Fibroblast of lung (primary cell): ENCODE data around the gene MACC1. TPM values are rescaled to one million over a fixed set of nuclear protein-coding genes. Genes with fewer than 3 reads are reported as not detected.

Experiments used
- DNase-seq, 2 donors: peaks; one replicate each; pipeline versions ENCODE4 v3.0.0 to v3.0.0-alpha.2; 2010; ENCODE audit warnings: low read depth in 2 of 2
- H2AFZ ChIP-seq: 2 replicates; pipeline ENCODE4 v1.5.1; 2012; ENCODE audit warnings: low read length, control low read depth, inconsistent platforms
- H3K27ac ChIP-seq: 2 replicates; pipeline ENCODE4 v1.5.1; 2011; ENCODE audit warnings: low read length, control low read depth; ENCODE audit not compliant: insufficient read depth
- H3K27me3 ChIP-seq: 2 replicates; pipeline ENCODE4 v1.5.1; 2011; ENCODE audit warnings: mild to moderate bottlenecking, low read length; ENCODE audit not compliant: control insufficient read depth, insufficient read depth
- H3K36me3 ChIP-seq: 2 replicates; pipeline ENCODE4 v1.5.1; 2011; ENCODE audit warnings: low read length; ENCODE audit not compliant: control insufficient read depth, insufficient read depth
- H3K4me1 ChIP-seq: 2 replicates; pipeline ENCODE4 v1.5.1; 2011; ENCODE audit warnings: low read length; ENCODE audit not compliant: control insufficient read depth, insufficient read depth; ENCODE audit errors: extremely low read depth
- H3K4me2 ChIP-seq: 2 replicates; pipeline ENCODE4 v1.5.1; 2011; ENCODE audit warnings: low read length, control low read depth; ENCODE audit not compliant: insufficient read depth; ENCODE audit errors: extremely low read depth
- H3K4me3 ChIP-seq, 4 experiments: fragments of 200-600 bp in 1 of 4; sonication (generic) in 1 of 4; replicated peaks in 1 of 4; 2 replicates each; pipeline ENCODE4 v1.5.1; 2011 to 2016; ENCODE audit warnings: low read length in 4 of 4, low read depth in 3 of 4, mild to moderate bottlenecking in 3 of 4, control low read depth in 2 of 4, inconsistent platforms in 1 of 4, mixed read lengths in 1 of 4; ENCODE audit not compliant: insufficient read depth in 1 of 4; ENCODE audit errors: control extremely low read depth in 1 of 4
- H3K79me2 ChIP-seq: 2 replicates; pipeline ENCODE4 v1.5.1; 2012; ENCODE audit warnings: mild to moderate bottlenecking, low read length, inconsistent platforms; ENCODE audit not compliant: control insufficient read depth, insufficient read depth
- H3K9ac ChIP-seq: 2 replicates; pipeline ENCODE4 v1.5.1; 2011; ENCODE audit warnings: mild to moderate bottlenecking, low read length, control low read depth; ENCODE audit not compliant: insufficient read depth
- H3K9me3 ChIP-seq: 2 replicates; pipeline ENCODE4 v1.5.1; 2012; ENCODE audit warnings: low read depth, low read length; ENCODE audit not compliant: control insufficient read depth, insufficient read depth
- H4K20me1 ChIP-seq: 2 replicates; pipeline ENCODE4 v1.5.1; 2011; ENCODE audit warnings: low read length; ENCODE audit not compliant: control insufficient read depth, insufficient read depth; ENCODE audit errors: extremely low read depth
- CTCF ChIP-seq, 2 donors: IDR thresholded peaks in 1 of 2; conservative IDR thresholded peaks in 1 of 2; 1 replicate in 1 of 2; 2 replicates in 1 of 2; pipeline ENCODE4 v1.5.1; 2011 to 2012; ENCODE audit warnings: low read length in 2 of 2, control low read depth in 1 of 2, inconsistent platforms in 1 of 2, low read depth in 1 of 2, mild to moderate bottlenecking in 1 of 2
- EZH2 ChIP-seq: IDR thresholded peaks from 2 replicates; pipeline ENCODE4 v1.5.1; 2012; ENCODE audit warnings: low read length, control low read depth, mild to moderate bottlenecking; ENCODE audit errors: missing control alignments
- polyA plus RNA-seq, 2 donors: library from polyadenylated mRNA; depleted of rRNA in 1 of 2; stranded (reverse) in 1 of 2; unstranded in 1 of 2; fragments of >200 nt; gene quantifications; 2 replicates each; pipeline ENCODE4 v1.2.1, GENCODE V29; 2011 to 2012; ENCODE audit warnings: missing spikeins in 1 of 2
- total RNA-seq: library from RNA; depleted of rRNA; stranded (reverse); fragments of >200 nt; gene quantifications from 2 replicates; pipeline ENCODE4 v1.2.1, GENCODE V29; 2014

MACC1 gene
- total and polyA plus RNA-seq, 2 donors (not counting 1 experiment from before 2014, with no cell fraction given): under 0.01 to 0.33 TPM

GRCh38 chr7:20194343-20194995, 22.7 kb downstream of the MACC1 start:
- H3K27ac ChIP-seq: no peak overlapping the region
- no peak for TF ChIP-seq CTCF (conservative IDR thresholded peaks at IDR 0.05 in 1 of 2, IDR thresholded peaks at IDR 0.05 in 1 of 2; ENCODE audit: low read depth in 1 of 2, low read length in 2 of 2)
- TF ChIP-seq EZH2: no peak
- H2AFZ ChIP-seq: no peak overlapping the region
- no peaks in the 10 kb centered on the region for H3K9me3 ChIP-seq
- DNase-seq: no peak
- no peaks in the 10 kb centered on the region for H3K36me3 ChIP-seq
- H3K79me2 ChIP-seq: no peaks in the 10 kb centered on the region
- no peak overlapping the region for H3K4me2 ChIP-seq
- H3K27me3 ChIP-seq: no peaks in the 10 kb centered on the region
- no peaks in the 10 kb centered on the region for H4K20me1 ChIP-seq
- H3K4me3 ChIP-seq: no peak overlapping the region
- H3K4me1 ChIP-seq: no peaks in the 10 kb centered on the region
- H3K9ac ChIP-seq: no peak overlapping the region

GRCh38 chr7:20193873-20194272, 23.3 kb downstream of the MACC1 start:
- Histone ChIP-seq H3K36me3 (no peaks in the 10 kb centered on the region), H3K4me1 (no peaks in the 10 kb centered on the region), H3K9ac (no peak overlapping the region), H3K27me3 (no peaks in the 10 kb centered on the region), H3K4me2 (no peak overlapping the region), H3K79me2 (no peaks in the 10 kb centered on the region), H4K20me1 (no peaks in the 10 kb centered on the region), H3K9me3 (no peaks in the 10 kb centered on the region), H3K4me3 (no peak overlapping the region), H3K27ac (no peak overlapping the region), H2AFZ (no peak overlapping the region)
- DNase-seq: no peak
- TF ChIP-seq EZH2: no peak
- TF ChIP-seq CTCF (conservative IDR thresholded peaks at IDR 0.05 in 1 of 2, IDR thresholded peaks at IDR 0.05 in 1 of 2; ENCODE audit: low read depth in 1 of 2, low read length in 2 of 2): no peak

- no peak overlapping the region for H3K27ac ChIP-seq
- H2AFZ ChIP-seq: no peak overlapping the region
- H3K4me2 ChIP-seq: no peak overlapping the region
Observed at GRCh38 chr7:20193242-20193777, 23.9 kb downstream of the MACC1 start.

More at GRCh38 chr7:20193242-20193777, 23.9 kb downstream of the MACC1 start:
- DNase-seq: peak; percentile 53 to 81
- H3K4me1 ChIP-seq: no peaks in the 10 kb centered on the region
- no peak overlapping the region for H3K9ac ChIP-seq
- H3K79me2 ChIP-seq: no peaks in the 10 kb centered on the region
- no peaks in the 10 kb centered on the region for H3K27me3 ChIP-seq
- TF ChIP-seq CTCF (conservative IDR thresholded peaks at IDR 0.05 in 1 of 2, IDR thresholded peaks at IDR 0.05 in 1 of 2; ENCODE audit: low read depth in 1 of 2, low read length in 2 of 2) (no peak), EZH2 (no peak)
- H4K20me1 ChIP-seq: no peaks in the 10 kb centered on the region
- H3K4me3 ChIP-seq: no peak overlapping the region
- no peaks in the 10 kb centered on the region for H3K9me3 ChIP-seq
- H3K36me3 ChIP-seq: no peaks in the 10 kb centered on the region
